CD4-positive, alpha-beta T cell treated with Interleukin-17A for 4 hours (primary cell): Measurements from ENCODE around the gene ADCY9.

Experiments used
- DNase-seq: peaks from one replicate; pipeline ENCODE4 v3.0.0-alpha.2; 2020; ENCODE audit warnings: mixed read lengths

The ADCY9 gene

GRCh38 chr16:4120176-4120575 is 3.9 kb upstream of the ADCY9 start:
- no peak for DNase-seq

GRCh38 chr16:4117250-4117578 is 972 bp upstream of the ADCY9 start:
- no peak for DNase-seq

- DNase-seq: no peak
Measured at GRCh38 chr16:4115949-4116318, 308 bp downstream of the ADCY9 start.

GRCh38 chr16:4115209-4115948 is 863 bp downstream of the ADCY9 start:
- peak; percentile 68 for DNase-seq

GRCh38 chr16:4114257-4115208 is 1.7 kb downstream of the ADCY9 start:
- DNase-seq: no peak

- no peak for DNase-seq
Measured at GRCh38 chr16:4113358-4114256, 2.6 kb downstream of the ADCY9 start.

GRCh38 chr16:4111748-4112696 is 4.2 kb downstream of the ADCY9 start:
- no peak for DNase-seq

- DNase-seq: no peak
Measured at GRCh38 chr16:4110680-4111079, 5.6 kb downstream of the ADCY9 start.

GRCh38 chr16:4110065-4110464 is 6.2 kb downstream of the ADCY9 start:
- DNase-seq: no peak

GRCh38 chr16:4109250-4109736 is 6.9 kb downstream of the ADCY9 start:
- no peak for DNase-seq

GRCh38 chr16:4106516-4106915 is 9.7 kb downstream of the ADCY9 start:
- DNase-seq: no peak

GRCh38 chr16:4105848-4106247 is 10.4 kb downstream of the ADCY9 start:
- DNase-seq: no peak

GRCh38 chr16:4103745-4104144 is 12.5 kb downstream of the ADCY9 start:
- no peak for DNase-seq

GRCh38 chr16:4101421-4102219 is 14.6 kb downstream of the ADCY9 start:
- no peak for DNase-seq

GRCh38 chr16:4098501-4098900 is 17.7 kb downstream of the ADCY9 start:
- DNase-seq: no peak

GRCh38 chr16:4097826-4098240 is 18.4 kb downstream of the ADCY9 start:
- DNase-seq: no peak

- no peak for DNase-seq
Measured at GRCh38 chr16:4096509-4096908, 19.7 kb downstream of the ADCY9 start.

GRCh38 chr16:4094127-4094773 is 22.0 kb downstream of the ADCY9 start:
- no peak for DNase-seq

- DNase-seq: no peak
Measured at GRCh38 chr16:4093495-4094126, 22.6 kb downstream of the ADCY9 start.
